Left colon (tissue), 2 donors: Measurements from ENCODE around the gene ARG2. TPM values are rescaled to one million over a fixed set of nuclear protein-coding genes. Genes with fewer than 3 reads are reported as not detected.

ENCODE experiments used
- total RNA-seq, 2 donors: library from RNA; stranded (reverse); fragmentation: NEBNext Ultra II Directional; extraction: Animal tissue kit (Norgen Biotek cat#: 25700); gene quantifications; one replicate each; pipeline ENCODE4 v1.2.1, GENCODE V29; 2021
- donor health status: DM: no; HTN: no; CAD: no.
- donor health status: DM: yes; HTN: yes; CAD: no.

Gene ARG2
- total RNA-seq, 2 donors from 2014 or later: 0.85 to 18.1 TPM

Other genes with a start within 250 kb of the ARG2 start
- 10 to 100 TPM; 41.7 to 52.2 TPM for gene PLEK2, start 207.8 kb upstream of the ARG2 start, total RNA-seq
- 10 to 100 TPM in 1 of 2 donors, 1 to 10 TPM in 1; 5.0 to 10.3 TPM for gene TMEM229B, start 131.2 kb upstream of the ARG2 start, total RNA-seq
- gene PLEKHH1, start 86.6 kb upstream of the ARG2 start, total RNA-seq: 10 to 100 TPM; 54.0 to 63.2 TPM
- 10 to 100 TPM; 14.0 to 14.3 TPM for gene PIGH, start 19.7 kb upstream of the ARG2 start, total RNA-seq
- gene VTI1B, start 54.7 kb downstream of the ARG2 start, total RNA-seq: 100 to 1,000 TPM; 120 to 135 TPM
- 10 to 100 TPM; 40.6 to 48.1 TPM for gene RDH11, start 75.8 kb downstream of the ARG2 start, total RNA-seq
- not detected for gene RDH12, start 82.0 kb downstream of the ARG2 start, total RNA-seq
- 10 to 100 TPM; 19.9 to 20.7 TPM for gene ZFYVE26, start 196.7 kb downstream of the ARG2 start, total RNA-seq
- 10 to 100 TPM; 13.7 to 16.8 TPM for gene RAD51B, start 199.9 kb downstream of the ARG2 start, total RNA-seq